SK-N-SH (cell line): ENCODE data around the gene BNIP3.

Experiments used
- CTCF ChIP-seq: fragments of 200-600 bp; sonication (generic); IDR thresholded peaks from 2 replicates; pipeline ENCODE4 v1.6.1; 2017; ENCODE audit warnings: antibody characterized with exemption, mild to moderate bottlenecking, moderate library complexity
- FOXJ3 ChIP-seq: sonication (generic); formaldehyde crosslinking; IDR thresholded peaks from 2 replicates; pipeline ENCODE4 v1.5.1; 2020; ENCODE audit warnings: mild to moderate bottlenecking, missing genetic modification reagents
- MAX ChIP-seq: IDR thresholded peaks from 2 replicates; pipeline ENCODE4 v1.4.0; 2012; ENCODE audit warnings: low read depth
- MXI1 ChIP-seq: IDR thresholded peaks from 2 replicates; pipeline ENCODE4 v1.6.1; 2012; ENCODE audit warnings: mild to moderate bottlenecking, low read depth, low read length, improper control_type of control experiment
- RCOR1 ChIP-seq: fragments of 150-350 bp; IDR thresholded peaks from 2 replicates; pipeline ENCODE4 v1.6.1; 2017; ENCODE audit warnings: antibody characterized with exemption, low read length
- RFX5 ChIP-seq: IDR thresholded peaks from 2 replicates; pipeline ENCODE4 v1.6.1; 2012; ENCODE audit warnings: mild to moderate bottlenecking, improper control_type of control experiment, low read length
- SIN3A ChIP-seq: IDR thresholded peaks from 2 replicates; pipeline ENCODE4 v1.6.1; 2012; ENCODE audit warnings: low read depth, mild to moderate bottlenecking, low read length, moderate library complexity, borderline replicate concordance

GRCh38 chr10:132011024-132011423, 29.3 kb upstream of the BNIP3 start:
- TF ChIP-seq MAX, result no peak
- TF ChIP-seq MXI1, result no peak
- TF ChIP-seq CTCF, result no peak
- TF ChIP-seq RCOR1, result no peak
- no peak for TF ChIP-seq FOXJ3 (CRISPR knock-in tag)
- no peak for TF ChIP-seq RFX5
- no peak for TF ChIP-seq SIN3A
